Naive B cell (primary cell): Measurements from ENCODE around the gene SPPL2B. TPM values are rescaled to one million over a fixed set of nuclear protein-coding genes. Genes with fewer than 3 reads are reported as not detected.

ENCODE experiments used
- ATAC-seq, 2 donors: fragments of 150-1000 bp; cut with Tn5 transposase; 2 replicates each; pipeline ENCODE4 v1.10.0; 2021; ENCODE audit warnings: low read depth in 2 of 2, mild to moderate bottlenecking in 2 of 2, moderate library complexity in 2 of 2
- DNase-seq: peaks from one replicate; pipeline ENCODE4 v3.0.0; 2022
- H3K27ac Mint-ChIP-seq, 6 donors: one replicate each; pipeline ENCODE4 v1.8.0; 2020 to 2022; ENCODE audit warnings: mild to moderate bottlenecking in 6 of 6, mixed read lengths in 6 of 6, moderate library complexity in 5 of 6, inconsistent platforms in 2 of 6
- H3K27me3 Mint-ChIP-seq, 3 donors: one replicate each; pipeline ENCODE4 v1.8.0; 2021 to 2022; ENCODE audit warnings: mixed read lengths in 3 of 3, mild to moderate bottlenecking in 1 of 3
- H3K36me3 Mint-ChIP-seq, 2 donors: one replicate each; pipeline ENCODE4 v1.8.0; 2020 to 2022; ENCODE audit warnings: mixed read lengths in 2 of 2, inconsistent platforms in 1 of 2, mild to moderate bottlenecking in 1 of 2
- H3K4me1 Mint-ChIP-seq, 3 donors: one replicate each; pipeline ENCODE4 v1.8.0; 2020 to 2022; ENCODE audit warnings: mixed read lengths in 3 of 3, inconsistent platforms in 1 of 3, mild to moderate bottlenecking in 1 of 3, moderate library complexity in 1 of 3
- H3K4me3 Mint-ChIP-seq, 8 donors: one replicate each; pipeline ENCODE4 v1.8.0; 2020 to 2022; ENCODE audit warnings: mild to moderate bottlenecking in 8 of 8, mixed read lengths in 8 of 8, moderate library complexity in 8 of 8, inconsistent platforms in 2 of 8
- H3K9me3 Mint-ChIP-seq, 7 donors: one replicate each; pipeline ENCODE4 v1.8.0; 2020 to 2022; ENCODE audit warnings: mixed read lengths in 7 of 7, mild to moderate bottlenecking in 5 of 7, inconsistent platforms in 2 of 7, moderate library complexity in 1 of 7
- polyA plus RNA-seq, 6 donors: library from polyadenylated mRNA; unstranded; fragments of 300-500 nt; fragmentation: Illumina TruSeq; gene quantifications; one replicate each; pipeline ENCODE4 v1.2.3, GENCODE V29; 2021; ENCODE audit warnings: low read depth in 6 of 6

Gene SPPL2B
- polyA plus RNA-seq, 6 donors from 2014 or later = 13.0 to 38.0 (median 18.7) TPM

- no peak for DNase-seq
- Mint-ChIP-seq H3K27ac (peak overlapping the region in 2 of 6 donors; percentile 11 to 76), H3K4me3 (peak overlapping the region in 1 of 8 donors; percentile 37), H3K9me3 (peaks cover 0 to 5% (median 0%) of the 10 kb centered on the region in 7 donors), H3K27me3 (peaks cover 12 to 19% (median 16%) of the 10 kb centered on the region in 3 donors), H3K4me1 (peaks cover 13 to 19% (median 16%) of the 10 kb centered on the region in 3 donors), H3K36me3 (peaks cover 0 to 9% of the 10 kb centered on the region in 2 donors)
- no peak for ATAC-seq
Measured at GRCh38 chr19:2360833-2361232, 32.3 kb downstream of the SPPL2B start.

- Mint-ChIP-seq H3K27me3 (peaks cover 12 to 19% (median 16%) of the 10 kb centered on the region in 3 donors), H3K36me3 (peaks cover 0 to 9% of the 10 kb centered on the region in 2 donors), H3K4me1 (peaks cover 13 to 19% (median 16%) of the 10 kb centered on the region in 3 donors), H3K27ac (no peak overlapping the region), H3K4me3 (no peak overlapping the region), H3K9me3 (peaks cover 0 to 5% (median 0%) of the 10 kb centered on the region in 7 donors)
- ATAC-seq (no peak), DNase-seq (no peak)
Measured at GRCh38 chr19:2361246-2362045, 33.0 kb downstream of the SPPL2B start.

- ATAC-seq = no peak
- peaks cover 12 to 19% (median 16%) of the 10 kb centered on the region in 3 donors for H3K27me3 Mint-ChIP-seq
- no peak overlapping the region for H3K4me3 Mint-ChIP-seq
- H3K36me3 Mint-ChIP-seq = peaks cover 0 to 9% of the 10 kb centered on the region in 2 donors
- peaks cover 0 to 1% (median 0%) of the 10 kb centered on the region in 7 donors for H3K9me3 Mint-ChIP-seq
- H3K27ac Mint-ChIP-seq = no peak overlapping the region
- H3K4me1 Mint-ChIP-seq = peaks cover 11 to 16% (median 13%) of the 10 kb centered on the region in 3 donors
- no peak for DNase-seq
Measured at GRCh38 chr19:2362046-2362969, 33.8 kb downstream of the SPPL2B start.

GRCh38 chr19:2362970-2363300 lies 34.5 kb downstream of the SPPL2B start:
- H3K27me3 Mint-ChIP-seq = peaks cover 12 to 19% (median 17%) of the 10 kb centered on the region in 3 donors
- peaks cover 0 to 10% of the 10 kb centered on the region in 2 donors for H3K36me3 Mint-ChIP-seq
- H3K4me3 Mint-ChIP-seq = no peak overlapping the region
- H3K9me3 Mint-ChIP-seq = no peaks in the 10 kb centered on the region
- H3K4me1 Mint-ChIP-seq = peaks cover 10 to 15% (median 13%) of the 10 kb centered on the region in 3 donors
- ATAC-seq = no peak
- DNase-seq = no peak
- no peak overlapping the region for H3K27ac Mint-ChIP-seq

- DNase-seq (no peak), ATAC-seq (no peak)
Measured at GRCh38 chr19:2363419-2363818, 34.9 kb downstream of the SPPL2B start.

GRCh38 chr19:2365201-2365970 lies 36.9 kb downstream of the SPPL2B start:
- H3K27me3 Mint-ChIP-seq = peaks cover 10 to 19% (median 16%) of the 10 kb centered on the region in 3 donors
- no peak for ATAC-seq
- H3K36me3 Mint-ChIP-seq = peaks cover 0 to 15% of the 10 kb centered on the region in 2 donors
- H3K4me3 Mint-ChIP-seq = peak overlapping the region in 1 of 8 donors; percentile 2
- H3K27ac Mint-ChIP-seq = no peak overlapping the region
- peaks cover 9 to 16% (median 11%) of the 10 kb centered on the region in 3 donors for H3K4me1 Mint-ChIP-seq
- H3K9me3 Mint-ChIP-seq = peaks cover 0 to 4% (median 2%) of the 10 kb centered on the region in 7 donors
- DNase-seq = no peak

More at GRCh38 chr19:2363419-2363818, 34.9 kb downstream of the SPPL2B start:
- H3K4me3 Mint-ChIP-seq = no peak overlapping the region
- peaks cover 10 to 17% (median 13%) of the 10 kb centered on the region in 3 donors for H3K4me1 Mint-ChIP-seq
- H3K27me3 Mint-ChIP-seq = peaks cover 12 to 21% (median 19%) of the 10 kb centered on the region in 3 donors
- peaks cover 0 to 14% of the 10 kb centered on the region in 2 donors for H3K36me3 Mint-ChIP-seq
- H3K9me3 Mint-ChIP-seq = no peaks in the 10 kb centered on the region
- no peak overlapping the region for H3K27ac Mint-ChIP-seq

- Mint-ChIP-seq H3K9me3 (peaks cover 0 to 7% (median 2%) of the 10 kb centered on the region in 7 donors), H3K27me3 (peaks cover 0 to 11% (median 0%) of the 10 kb centered on the region in 3 donors), H3K36me3 (peaks cover 0 to 6% of the 10 kb centered on the region in 2 donors), H3K4me1 (peaks cover 0 to 5% (median 0%) of the 10 kb centered on the region in 3 donors), H3K27ac (no peak overlapping the region), H3K4me3 (no peak overlapping the region)
- no peak for ATAC-seq
- DNase-seq = no peak
Measured at GRCh38 chr19:2371656-2372055, 43.2 kb downstream of the SPPL2B start.

- H3K36me3 Mint-ChIP-seq = peaks cover 0 to 6% of the 10 kb centered on the region in 2 donors
- ATAC-seq (no peak), DNase-seq (no peak)
- peaks cover 0 to 11% (median 0%) of the 10 kb centered on the region in 3 donors for H3K27me3 Mint-ChIP-seq
- H3K4me1 Mint-ChIP-seq = peaks cover 0 to 5% (median 0%) of the 10 kb centered on the region in 3 donors
- no peak overlapping the region for H3K4me3 Mint-ChIP-seq
- H3K9me3 Mint-ChIP-seq = peaks cover 0 to 7% (median 2%) of the 10 kb centered on the region in 7 donors
- H3K27ac Mint-ChIP-seq = no peak overlapping the region
Measured at GRCh38 chr19:2372076-2372612, 43.7 kb downstream of the SPPL2B start.

- H3K4me3 Mint-ChIP-seq = no peak overlapping the region
Measured at GRCh38 chr19:2374808-2375207, 46.3 kb downstream of the SPPL2B start.

GRCh38 chr19:2375353-2376121 lies 47.1 kb downstream of the SPPL2B start:
- DNase-seq (no peak), ATAC-seq (no peak)
- peak overlapping the region in 2 of 6 donors; percentile 63 to 81 for H3K27ac Mint-ChIP-seq
- peaks cover 0 to 8% of the 10 kb centered on the region in 2 donors for H3K36me3 Mint-ChIP-seq
- peaks cover 0 to 13% (median 4%) of the 10 kb centered on the region in 7 donors for H3K9me3 Mint-ChIP-seq
- no peak overlapping the region for H3K4me3 Mint-ChIP-seq
- peaks cover 0 to 5% (median 0%) of the 10 kb centered on the region in 3 donors for H3K27me3 Mint-ChIP-seq
- H3K4me1 Mint-ChIP-seq = peaks cover 9 to 12% (median 11%) of the 10 kb centered on the region in 3 donors

More at GRCh38 chr19:2374808-2375207, 46.3 kb downstream of the SPPL2B start:
- no peak for ATAC-seq
- H3K36me3 Mint-ChIP-seq = peaks cover 0 to 7% of the 10 kb centered on the region in 2 donors
- DNase-seq = no peak
- no peak overlapping the region for H3K27ac Mint-ChIP-seq
- peaks cover 0 to 5% (median 0%) of the 10 kb centered on the region in 3 donors for H3K27me3 Mint-ChIP-seq
- H3K4me1 Mint-ChIP-seq = peaks cover 9 to 11% (median 11%) of the 10 kb centered on the region in 3 donors
- peaks cover 0 to 14% (median 5%) of the 10 kb centered on the region in 7 donors for H3K9me3 Mint-ChIP-seq

- Mint-ChIP-seq H3K9me3 (peaks cover 0 to 19% (median 4%) of the 10 kb centered on the region in 7 donors), H3K27ac (peak overlapping the region in 2 of 6 donors; percentile 79 to 82)
Measured at GRCh38 chr19:2376784-2377519, 48.5 kb downstream of the SPPL2B start.

More at GRCh38 chr19:2376784-2377519, 48.5 kb downstream of the SPPL2B start:
- no peak for ATAC-seq
- DNase-seq = no peak
- H3K36me3 Mint-ChIP-seq = peaks cover 0 to 8% of the 10 kb centered on the region in 2 donors
- peaks cover 0 to 6% (median 0%) of the 10 kb centered on the region in 3 donors for H3K27me3 Mint-ChIP-seq
- H3K4me3 Mint-ChIP-seq = no peak overlapping the region
- H3K4me1 Mint-ChIP-seq = peaks cover 9 to 12% (median 9%) of the 10 kb centered on the region in 3 donors
